ENCODE results near the gene ADGRF4. TPM values are rescaled to one million over a fixed set of nuclear protein-coding genes. Genes with fewer than 3 reads are reported as not detected.

ADGRF4 gene
- total and polyA plus RNA-seq, 2 donors (not counting 3 experiments of a cell fraction or from before 2014, with no cell fraction given) = not detected

DNA sequence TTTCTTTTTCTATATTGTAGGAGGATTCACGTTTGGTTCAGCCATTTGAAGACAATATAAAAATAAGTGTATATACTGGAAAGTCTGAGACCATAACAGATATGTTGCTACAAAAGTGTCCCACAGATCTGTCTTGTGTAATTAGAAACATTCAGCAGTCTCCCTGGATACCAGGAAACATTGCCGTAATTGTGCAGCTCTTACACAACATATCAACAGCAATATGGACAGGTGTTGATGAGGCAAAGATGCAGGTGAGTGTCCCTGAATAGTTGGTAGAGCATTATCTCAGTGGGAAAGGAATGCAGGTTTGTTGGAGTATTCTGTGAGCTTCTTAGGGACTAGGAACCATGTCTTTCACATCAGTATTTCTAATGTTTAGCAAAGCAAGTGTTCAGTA is 18.3 kb upstream of the ADGRF4 start:
- Histone ChIP-seq H3K4me1 (ENCODE audit: control insufficient read depth, extremely low read depth, insufficient read depth, low read length) (no peaks in the 10 kb centered on the region), H3K9me1 (replicated peaks; ENCODE audit: control insufficient read depth, extremely low read depth, insufficient read depth, low read length) (no peaks in the 10 kb centered on the region), H3K4me2 (ENCODE audit: insufficient read depth, low read length) (no peak overlapping the region), H3K9me3 (replicated peaks; ENCODE audit: control insufficient read depth, insufficient read depth, low read length) (no peaks in the 10 kb centered on the region), H3K27ac (ENCODE audit: insufficient read depth, low read depth, low read length) (no peak overlapping the region), H3K4me3 (replicated peaks in 1 of 3; ENCODE audit: insufficient read depth in 1 of 3, low read depth in 1 of 3, low read length in 3 of 3) (no peak overlapping the region), H4K20me1 (replicated peaks; ENCODE audit: control insufficient read depth, extremely low read depth, insufficient read depth, low read length) (no peaks in the 10 kb centered on the region), H3K79me2 (ENCODE audit: control insufficient read depth, insufficient read depth, low read length) (no peaks in the 10 kb centered on the region), H3K36me3 (ENCODE audit: control insufficient read depth in 2 of 2, extremely low read depth in 1 of 2, insufficient read depth in 2 of 2, low read length in 2 of 2) (no peaks in the 10 kb centered on the region), H2AFZ (ENCODE audit: low read depth, low read length) (no peak overlapping the region), H3K9ac (replicated peaks; ENCODE audit: extremely low read depth, insufficient read depth, low read length) (no peak overlapping the region), H3K27me3 (ENCODE audit: control insufficient read depth in 2 of 2, insufficient read depth in 2 of 2, low read length in 2 of 2) (no peaks in the 10 kb centered on the region)
- CTCF ChIA-PET = no interaction called here
- dilution Hi-C loops (cut with MboI; ENCODE audit: extremely low pct_ligation_motif_present, low sequenced_read_pairs) (no loop called here), intact Hi-C loops (cut with micrococcal nuclease) (no loop called here)
- TF ChIP-seq MAX (IDR thresholded peaks at IDR 0.05; ENCODE audit: insufficient read depth, insufficient read length) (no peak), EZH2 (IDR thresholded peaks at IDR 0.05; ENCODE audit: borderline replicate concordance, low read depth, low read length, severe bottlenecking) (no peak), FOS (IDR thresholded peaks at IDR 0.05; ENCODE audit: borderline replicate concordance, insufficient read depth, low read length) (no peak), POLR2A (IDR thresholded peaks at IDR 0.05; ENCODE audit: low read depth, low read length) (no peak), GATA2 (IDR thresholded peaks at IDR 0.05; ENCODE audit: insufficient read depth, insufficient read length, low read depth, low read length) (no peak)
- TF ChIP-seq, protein P1, sequence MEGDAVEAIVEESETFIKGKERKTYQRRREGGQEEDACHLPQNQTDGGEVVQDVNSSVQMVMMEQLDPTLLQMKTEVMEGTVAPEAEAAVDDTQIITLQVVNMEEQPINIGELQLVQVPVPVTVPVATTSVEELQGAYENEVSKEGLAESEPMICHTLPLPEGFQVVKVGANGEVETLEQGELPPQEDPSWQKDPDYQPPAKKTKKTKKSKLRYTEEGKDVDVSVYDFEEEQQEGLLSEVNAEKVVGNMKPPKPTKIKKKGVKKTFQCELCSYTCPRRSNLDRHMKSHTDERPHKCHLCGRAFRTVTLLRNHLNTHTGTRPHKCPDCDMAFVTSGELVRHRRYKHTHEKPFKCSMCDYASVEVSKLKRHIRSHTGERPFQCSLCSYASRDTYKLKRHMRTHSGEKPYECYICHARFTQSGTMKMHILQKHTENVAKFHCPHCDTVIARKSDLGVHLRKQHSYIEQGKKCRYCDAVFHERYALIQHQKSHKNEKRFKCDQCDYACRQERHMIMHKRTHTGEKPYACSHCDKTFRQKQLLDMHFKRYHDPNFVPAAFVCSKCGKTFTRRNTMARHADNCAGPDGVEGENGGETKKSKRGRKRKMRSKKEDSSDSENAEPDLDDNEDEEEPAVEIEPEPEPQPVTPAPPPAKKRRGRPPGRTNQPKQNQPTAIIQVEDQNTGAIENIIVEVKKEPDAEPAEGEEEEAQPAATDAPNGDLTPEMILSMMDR (IDR thresholded peaks at IDR 0.05; ENCODE audit: extremely low read depth in 1 of 2, insufficient read depth in 1 of 2, low read depth in 1 of 2, low read length in 2 of 2) = no peak
- FAIRE-seq (no peak), DNase-seq (ENCODE audit: low read depth, low spot score) (no peak)
- no TSS peak for BruUV-seq (replicated peaks)
- POLR2A ChIA-PET = no interaction called here

DNA sequence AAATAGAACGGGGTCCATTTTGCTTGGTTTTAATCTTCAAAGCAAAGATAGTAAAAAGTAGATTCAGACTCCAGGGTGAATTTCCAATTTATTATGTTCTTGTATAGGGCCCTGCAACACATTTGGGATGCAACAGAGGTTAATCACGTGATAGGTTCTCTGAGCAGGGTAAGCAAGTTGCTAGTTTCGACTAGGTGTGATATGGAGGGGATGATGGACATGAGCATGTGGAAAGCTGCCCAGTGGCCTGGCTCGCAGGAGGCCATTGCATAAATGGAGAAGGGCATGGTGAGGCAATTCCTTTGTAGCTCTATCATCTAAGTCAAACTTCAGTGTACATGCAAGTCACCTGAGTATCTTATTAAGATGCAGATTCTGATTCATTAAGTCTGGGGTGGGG is 17.7 kb upstream of the ADGRF4 start:
- Histone ChIP-seq H3K4me3 (replicated peaks in 1 of 3; ENCODE audit: insufficient read depth in 1 of 3, low read depth in 1 of 3, low read length in 3 of 3) (no peak overlapping the region), H4K20me1 (replicated peaks; ENCODE audit: control insufficient read depth, extremely low read depth, insufficient read depth, low read length) (no peaks in the 10 kb centered on the region), H3K79me2 (ENCODE audit: control insufficient read depth, insufficient read depth, low read length) (no peaks in the 10 kb centered on the region), H3K27me3 (ENCODE audit: control insufficient read depth in 2 of 2, insufficient read depth in 2 of 2, low read length in 2 of 2) (no peaks in the 10 kb centered on the region), H3K9me1 (replicated peaks; ENCODE audit: control insufficient read depth, extremely low read depth, insufficient read depth, low read length) (no peaks in the 10 kb centered on the region), H3K9me3 (replicated peaks; ENCODE audit: control insufficient read depth, insufficient read depth, low read length) (no peaks in the 10 kb centered on the region), H3K4me2 (ENCODE audit: insufficient read depth, low read length) (no peak overlapping the region), H3K9ac (replicated peaks; ENCODE audit: extremely low read depth, insufficient read depth, low read length) (no peak overlapping the region), H2AFZ (ENCODE audit: low read depth, low read length) (no peak overlapping the region), H3K27ac (ENCODE audit: insufficient read depth, low read depth, low read length) (no peak overlapping the region), H3K4me1 (ENCODE audit: control insufficient read depth, extremely low read depth, insufficient read depth, low read length) (no peaks in the 10 kb centered on the region), H3K36me3 (ENCODE audit: control insufficient read depth in 2 of 2, extremely low read depth in 1 of 2, insufficient read depth in 2 of 2, low read length in 2 of 2) (no peaks in the 10 kb centered on the region)
- FAIRE-seq (no peak), DNase-seq (ENCODE audit: low read depth, low spot score) (no peak)
- dilution Hi-C loops (cut with MboI; ENCODE audit: extremely low pct_ligation_motif_present, low sequenced_read_pairs) (no loop called here), intact Hi-C loops (cut with micrococcal nuclease) (no loop called here)
- no TSS peak for BruUV-seq (replicated peaks)
- ChIA-PET POLR2A (no interaction called here), CTCF (no interaction called here)
- TF ChIP-seq GATA2 (IDR thresholded peaks at IDR 0.05; ENCODE audit: insufficient read depth, insufficient read length, low read depth, low read length) = no peak
- TF ChIP-seq, protein P1 (IDR thresholded peaks at IDR 0.05; ENCODE audit: extremely low read depth in 1 of 2, insufficient read depth in 1 of 2, low read depth in 1 of 2, low read length in 2 of 2) = no peak

All from endothelial cell of umbilical vein (primary cell).